ENCODE data around the gene SYTL5. TPM values are rescaled to one million over a fixed set of nuclear protein-coding genes. Genes with fewer than 3 reads are reported as not detected.

The SYTL5 gene
- polyA plus RNA-seq, 1 experiment, result 2.3 TPM

DNA sequence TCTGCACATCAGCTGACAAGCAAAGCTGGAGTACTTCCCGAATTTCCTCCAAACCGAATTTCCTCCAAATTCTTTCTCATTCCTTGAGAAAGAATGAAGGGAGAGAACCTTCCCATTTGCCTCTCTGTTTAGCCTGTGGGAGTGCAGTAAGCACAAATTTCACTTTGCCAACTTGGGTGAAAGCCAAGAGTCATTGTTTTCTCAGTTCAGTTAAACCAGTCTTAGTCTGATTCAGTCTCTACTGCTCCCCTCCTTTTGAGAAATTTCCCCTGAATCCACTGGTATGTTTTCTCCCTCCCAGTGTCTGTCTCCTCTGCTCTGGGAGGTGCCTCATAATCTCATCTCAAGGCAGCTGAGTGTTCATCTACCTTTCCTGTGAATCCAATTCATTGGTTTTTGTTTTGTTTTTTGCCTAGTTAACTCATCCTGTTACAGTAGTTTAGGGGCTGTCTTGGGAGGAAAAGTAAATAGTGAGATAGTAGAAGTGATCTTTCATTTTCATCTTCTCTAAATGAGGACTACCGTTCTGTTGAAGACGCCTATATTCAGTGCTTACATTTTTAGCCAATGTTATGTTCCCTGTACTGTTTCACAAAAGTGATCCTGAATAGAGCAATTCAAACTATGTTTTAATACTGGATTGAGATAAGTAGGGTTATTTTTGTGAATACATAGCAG, 49.0 kb downstream of the SYTL5 start:
- Histone ChIP-seq H3K4me3 (ENCODE audit: low read depth, low read length) (no peak overlapping the region), H3K9me3 (ENCODE audit: control insufficient read depth, insufficient read depth, low read length) (no peaks in the 10 kb centered on the region), H3K27me3 (ENCODE audit: control insufficient read depth, insufficient read depth, low read length) (no peaks in the 10 kb centered on the region), H3K27ac (ENCODE audit: low read depth, low read length) (no peak overlapping the region)
- TF ChIP-seq, protein P1, sequence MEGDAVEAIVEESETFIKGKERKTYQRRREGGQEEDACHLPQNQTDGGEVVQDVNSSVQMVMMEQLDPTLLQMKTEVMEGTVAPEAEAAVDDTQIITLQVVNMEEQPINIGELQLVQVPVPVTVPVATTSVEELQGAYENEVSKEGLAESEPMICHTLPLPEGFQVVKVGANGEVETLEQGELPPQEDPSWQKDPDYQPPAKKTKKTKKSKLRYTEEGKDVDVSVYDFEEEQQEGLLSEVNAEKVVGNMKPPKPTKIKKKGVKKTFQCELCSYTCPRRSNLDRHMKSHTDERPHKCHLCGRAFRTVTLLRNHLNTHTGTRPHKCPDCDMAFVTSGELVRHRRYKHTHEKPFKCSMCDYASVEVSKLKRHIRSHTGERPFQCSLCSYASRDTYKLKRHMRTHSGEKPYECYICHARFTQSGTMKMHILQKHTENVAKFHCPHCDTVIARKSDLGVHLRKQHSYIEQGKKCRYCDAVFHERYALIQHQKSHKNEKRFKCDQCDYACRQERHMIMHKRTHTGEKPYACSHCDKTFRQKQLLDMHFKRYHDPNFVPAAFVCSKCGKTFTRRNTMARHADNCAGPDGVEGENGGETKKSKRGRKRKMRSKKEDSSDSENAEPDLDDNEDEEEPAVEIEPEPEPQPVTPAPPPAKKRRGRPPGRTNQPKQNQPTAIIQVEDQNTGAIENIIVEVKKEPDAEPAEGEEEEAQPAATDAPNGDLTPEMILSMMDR (IDR thresholded peaks at IDR 0.05; ENCODE audit: low read depth, low read length), result no peak
- DNase-seq (ENCODE audit: low read depth, low spot score), result no peak
- ChIA-PET POLR2A (no interaction called here), CTCF (no interaction called here)

- CTCF ChIA-PET, result no interaction called here
- no peak overlapping the region for H3K4me3 ChIP-seq (ENCODE audit: low read depth, low read length)
- TF ChIP-seq, protein P1 (IDR thresholded peaks at IDR 0.05; ENCODE audit: low read depth, low read length), result no peak
- H3K9me3 ChIP-seq (ENCODE audit: control insufficient read depth, insufficient read depth, low read length), result no peaks in the 10 kb centered on the region
- POLR2A ChIA-PET, result no interaction called here
- H3K27ac ChIP-seq (ENCODE audit: low read depth, low read length), result no peak overlapping the region
- H3K27me3 ChIP-seq (ENCODE audit: control insufficient read depth, insufficient read depth, low read length), result no peaks in the 10 kb centered on the region
- no peak for DNase-seq (ENCODE audit: low read depth, low spot score)
Measured at GRCh38 chrX:38060331-38060878, 54.1 kb downstream of the SYTL5 start.

DNA sequence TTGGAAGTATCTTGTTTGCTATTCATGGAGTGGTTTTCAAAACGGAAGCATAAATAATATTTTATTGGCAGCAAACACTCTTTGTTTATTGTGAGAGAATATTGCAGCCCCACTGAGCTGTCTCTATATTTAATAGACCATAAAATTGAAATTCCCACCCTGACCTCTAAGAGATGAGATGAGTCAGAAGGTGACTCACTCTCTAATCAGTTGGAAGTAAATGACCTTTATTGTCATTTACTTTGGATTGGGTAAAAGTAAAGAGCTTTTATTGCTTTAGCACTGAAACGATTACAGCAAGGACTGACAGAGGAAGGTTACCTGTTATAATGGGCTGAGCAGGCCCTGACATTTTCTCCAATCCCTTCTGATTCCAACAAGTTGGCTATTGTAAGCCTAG, 55.0 kb downstream of the SYTL5 start:
- POLR2A ChIA-PET, result no interaction called here
- Histone ChIP-seq H3K27me3 (ENCODE audit: control insufficient read depth, insufficient read depth, low read length) (no peaks in the 10 kb centered on the region), H3K9me3 (ENCODE audit: control insufficient read depth, insufficient read depth, low read length) (no peaks in the 10 kb centered on the region), H3K4me3 (ENCODE audit: low read depth, low read length) (no peak overlapping the region), H3K27ac (ENCODE audit: low read depth, low read length) (no peak overlapping the region)
- DNase-seq (ENCODE audit: low read depth, low spot score), result no peak
- CTCF ChIA-PET, result no interaction called here
- TF ChIP-seq, protein P1 (IDR thresholded peaks at IDR 0.05; ENCODE audit: low read depth, low read length), result no peak

DNA sequence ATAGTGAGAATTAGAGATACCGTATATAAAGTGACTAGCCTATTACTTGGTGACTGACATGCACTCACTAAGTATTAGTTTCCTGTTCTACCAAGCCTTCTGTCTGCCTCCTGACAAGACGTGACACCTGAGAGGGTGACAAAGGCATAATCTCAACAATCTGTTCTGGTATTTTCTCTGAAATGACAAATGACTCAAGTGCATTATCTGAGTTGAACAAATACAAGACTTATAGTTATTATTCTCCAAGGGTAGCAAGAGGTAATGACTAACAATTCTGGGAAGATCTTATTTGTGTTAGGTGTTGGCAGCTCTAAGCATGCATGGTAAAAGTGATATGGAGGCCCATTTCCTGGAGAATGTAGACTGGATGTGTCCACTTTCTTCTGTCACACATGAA, 60.6 kb downstream of the SYTL5 start:
- Histone ChIP-seq H3K27ac (ENCODE audit: low read depth, low read length) (no peak overlapping the region), H3K27me3 (ENCODE audit: control insufficient read depth, insufficient read depth, low read length) (no peaks in the 10 kb centered on the region), H3K9me3 (ENCODE audit: control insufficient read depth, insufficient read depth, low read length) (no peaks in the 10 kb centered on the region), H3K4me3 (ENCODE audit: low read depth, low read length) (no peak overlapping the region)
- ChIA-PET CTCF (no interaction called here), POLR2A (no interaction called here)
- DNase-seq (ENCODE audit: low read depth, low spot score), result no peak
- TF ChIP-seq, protein P1 (IDR thresholded peaks at IDR 0.05; ENCODE audit: low read depth, low read length), result no peak

DNA sequence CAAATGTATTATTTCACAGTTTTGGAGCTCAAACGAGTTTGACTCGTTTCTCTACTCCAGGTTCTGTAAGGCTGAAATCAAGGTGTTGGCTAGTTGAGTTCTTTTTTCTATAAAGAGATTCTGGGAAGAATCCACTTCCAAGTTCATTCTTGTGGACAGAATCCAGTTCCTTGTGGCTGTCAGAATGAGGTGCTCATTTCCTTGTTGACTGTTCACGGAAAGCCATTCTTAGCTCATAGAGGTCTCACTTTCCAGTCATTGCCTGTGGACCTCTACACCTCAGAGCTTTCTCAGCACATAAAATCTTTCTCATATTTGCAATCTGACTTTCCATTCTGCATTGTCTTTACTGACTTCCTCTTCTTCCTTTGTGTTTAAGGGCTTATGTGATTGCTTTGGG, 62.9 kb downstream of the SYTL5 start:
- TF ChIP-seq, protein P1 (IDR thresholded peaks at IDR 0.05; ENCODE audit: low read depth, low read length), result no peak
- DNase-seq (ENCODE audit: low read depth, low spot score), result no peak
- Histone ChIP-seq H3K27me3 (ENCODE audit: control insufficient read depth, insufficient read depth, low read length) (no peaks in the 10 kb centered on the region), H3K4me3 (ENCODE audit: low read depth, low read length) (no peak overlapping the region), H3K9me3 (ENCODE audit: control insufficient read depth, insufficient read depth, low read length) (no peaks in the 10 kb centered on the region), H3K27ac (ENCODE audit: low read depth, low read length) (no peak overlapping the region)
- POLR2A ChIA-PET, result no interaction called here
- CTCF ChIA-PET, result no interaction called here
